Uterus (tissue), 2 donors: Measurements from ENCODE around the gene DIPK2B.

Source experiments
- POLR2A ChIP-seq, 2 donors: fragments of 450-650 bp; IDR thresholded peaks; one replicate each; pipeline ENCODE4 v1.6.1; 2016; ENCODE audit warnings: antibody characterized with exemption in 2 of 2, mild to moderate bottlenecking in 1 of 2, moderate library complexity in 1 of 2
- TF ChIP-seq, protein P1 (sequence below), 4 experiments: fragments of 200-600 bp in 2 of 4; fragments of 450-650 bp in 2 of 4; sonication (generic) in 2 of 4; IDR thresholded peaks; one replicate each; pipeline ENCODE4 v1.5.1; 2016 to 2019; ENCODE audit warnings: antibody characterized with exemption in 4 of 4, mild to moderate bottlenecking in 2 of 4, moderate library complexity in 1 of 4

DNA sequence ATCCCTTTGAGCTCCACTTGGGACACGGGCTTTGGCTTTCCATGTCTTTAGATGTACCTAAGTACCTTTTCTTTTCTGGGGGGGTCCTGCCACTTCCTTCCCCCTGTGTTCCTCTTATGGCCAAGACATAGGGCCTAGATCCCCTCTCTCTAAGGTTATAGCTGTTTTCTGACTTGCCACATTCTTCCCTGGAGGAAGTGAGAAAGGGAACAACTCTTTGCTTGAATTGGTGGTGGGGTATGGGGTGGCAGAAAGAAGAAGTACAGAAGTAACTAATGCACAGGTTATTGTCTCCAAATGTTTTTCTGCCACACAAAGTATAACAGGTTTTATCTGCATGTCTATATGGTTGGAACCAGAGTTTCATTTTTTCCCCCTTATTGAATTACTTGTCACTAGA, 29.7 kb upstream of the DIPK2B start:
- TF ChIP-seq, protein P1, sequence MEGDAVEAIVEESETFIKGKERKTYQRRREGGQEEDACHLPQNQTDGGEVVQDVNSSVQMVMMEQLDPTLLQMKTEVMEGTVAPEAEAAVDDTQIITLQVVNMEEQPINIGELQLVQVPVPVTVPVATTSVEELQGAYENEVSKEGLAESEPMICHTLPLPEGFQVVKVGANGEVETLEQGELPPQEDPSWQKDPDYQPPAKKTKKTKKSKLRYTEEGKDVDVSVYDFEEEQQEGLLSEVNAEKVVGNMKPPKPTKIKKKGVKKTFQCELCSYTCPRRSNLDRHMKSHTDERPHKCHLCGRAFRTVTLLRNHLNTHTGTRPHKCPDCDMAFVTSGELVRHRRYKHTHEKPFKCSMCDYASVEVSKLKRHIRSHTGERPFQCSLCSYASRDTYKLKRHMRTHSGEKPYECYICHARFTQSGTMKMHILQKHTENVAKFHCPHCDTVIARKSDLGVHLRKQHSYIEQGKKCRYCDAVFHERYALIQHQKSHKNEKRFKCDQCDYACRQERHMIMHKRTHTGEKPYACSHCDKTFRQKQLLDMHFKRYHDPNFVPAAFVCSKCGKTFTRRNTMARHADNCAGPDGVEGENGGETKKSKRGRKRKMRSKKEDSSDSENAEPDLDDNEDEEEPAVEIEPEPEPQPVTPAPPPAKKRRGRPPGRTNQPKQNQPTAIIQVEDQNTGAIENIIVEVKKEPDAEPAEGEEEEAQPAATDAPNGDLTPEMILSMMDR (IDR thresholded peaks at IDR 0.05) = no peak
- TF ChIP-seq POLR2A (IDR thresholded peaks at IDR 0.05) = no peak
